SK-N-SH (cell line): ENCODE measurements around the gene LAIR2. TPM values are rescaled to one million over a fixed set of nuclear protein-coding genes. Genes with fewer than 3 reads are reported as not detected.
A peak's percentile ranks its signal among the peaks of the same experiment; 100 is the strongest.

ENCODE experiments used
- CTCF ChIA-PET: fragments of 300-600, 350-600 bp; formaldehyde crosslinking; extraction: SDS; loops from one replicate; lab custom pipeline; 2021; lab: Yijun Ruan, JAX
- POLR2A ChIA-PET: fragments of 350-600 bp; sonication (Branson Sonifier 250); formaldehyde crosslinking; extraction: SDS; loops from one replicate; lab custom pipeline; 2020; ENCODE audit warnings: antibody characterized with exemption, inconsistent platforms; lab: Yijun Ruan, JAX
- DNase-seq: peaks from one replicate; pipeline ENCODE4 v3.0.0; 2012
- H2AFZ ChIP-seq: fragments of 200-600 bp; sonication (generic); 2 replicates; pipeline ENCODE4 v1.8.1; 2016; ENCODE audit warnings: antibody characterized with exemption, mild to moderate bottlenecking, low read depth
- H3F3A ChIP-seq: fragments of 200-600 bp; sonication (generic); replicated peaks from 2 replicates; pipeline ENCODE3; 2016; ENCODE audit warnings: antibody characterized with exemption, mild to moderate bottlenecking; ENCODE audit not compliant: insufficient read depth
- H3K27ac ChIP-seq, 2 experiments: fragments of 200-500 bp in 1 of 2; fragments of 200-600 bp in 1 of 2; sonication (Bioruptor generic) in 1 of 2; sonication (generic), shearing (Covaris generic) in 1 of 2; 2 replicates each; pipeline versions ENCODE4 v1.5.1 to v1.6.1; 2014 to 2016; ENCODE audit warnings: low read depth in 2 of 2, inconsistent platforms in 1 of 2, low read length in 1 of 2, mild to moderate bottlenecking in 1 of 2, mixed read lengths in 1 of 2
- H3K27me3 ChIP-seq: fragments of 200-600 bp; sonication (generic), shearing (Covaris generic); 2 replicates; pipeline ENCODE4 v1.6.1; 2016; ENCODE audit warnings: mixed run types; ENCODE audit not compliant: insufficient read depth
- H3K36me3 ChIP-seq, 2 experiments: fragments of 200-500 bp in 1 of 2; fragments of 200-600 bp in 1 of 2; sonication (Bioruptor generic) in 1 of 2; sonication (generic) in 1 of 2; replicated peaks in 1 of 2; 2 replicates each; pipeline versions ENCODE3 to v1.5.1; 2014 to 2016; ENCODE audit warnings: low read length in 1 of 2, mild to moderate bottlenecking in 1 of 2; ENCODE audit not compliant: insufficient read depth in 2 of 2, control insufficient read depth in 1 of 2
- H3K4me1 ChIP-seq, 2 experiments: fragments of 200-500 bp in 1 of 2; fragments of 200-600 bp in 1 of 2; sonication (Bioruptor generic) in 1 of 2; sonication (generic), shearing (Covaris generic) in 1 of 2; 2 replicates each; pipeline versions ENCODE4 v1.5.1 to v1.6.1; 2014 to 2016; ENCODE audit warnings: low read depth in 1 of 2, low read length in 1 of 2, mixed run types in 1 of 2; ENCODE audit not compliant: insufficient read depth in 2 of 2, control insufficient read depth in 1 of 2
- H3K4me2 ChIP-seq: fragments of 200-600 bp; sonication (generic), shearing (Covaris generic); 2 replicates; pipeline ENCODE4 v1.6.1; 2017; ENCODE audit warnings: mixed run types
- H3K4me3 ChIP-seq, 2 experiments: fragments of 200-500 bp in 1 of 2; fragments of 200-600 bp in 1 of 2; sonication (Bioruptor generic) in 1 of 2; sonication (generic), shearing (Covaris generic) in 1 of 2; 2 replicates each; pipeline versions ENCODE4 v1.5.1 to v1.8.1; 2014 to 2016; ENCODE audit warnings: low read depth in 2 of 2, inconsistent platforms in 1 of 2, low read length in 1 of 2, mild to moderate bottlenecking in 1 of 2, mixed read lengths in 1 of 2, moderate library complexity in 1 of 2
- H3K79me2 ChIP-seq: fragments of 200-600 bp; sonication (generic); 2 replicates; pipeline ENCODE4 v1.8.1; 2017; ENCODE audit warnings: mild to moderate bottlenecking; ENCODE audit not compliant: insufficient read depth
- H3K9ac ChIP-seq: fragments of 200-600 bp; sonication (generic); 2 replicates; pipeline ENCODE4 v1.6.1; 2017; ENCODE audit warnings: mixed run types
- H3K9me2 ChIP-seq: fragments of 200-600 bp; sonication (generic); 2 replicates; pipeline ENCODE4 v1.6.1; 2017; ENCODE audit warnings: mixed run types
- H3K9me3 ChIP-seq: fragments of 200-600 bp; sonication (generic); 2 replicates; pipeline ENCODE4 v1.6.1; 2017; ENCODE audit warnings: mixed run types, mild to moderate bottlenecking, moderate library complexity
- H4K20me1 ChIP-seq: fragments of 200-600 bp; sonication (generic); 2 replicates; pipeline ENCODE4 v1.6.1; 2017; ENCODE audit warnings: mild to moderate bottlenecking, mixed run types; ENCODE audit not compliant: insufficient read depth
- ELF1 ChIP-seq: IDR thresholded peaks from 2 replicates; pipeline ENCODE4 v1.4.0; 2012
- EZH2phosphoT487 ChIP-seq: fragments of 200-600 bp; sonication (generic); IDR thresholded peaks from 2 replicates; pipeline ENCODE4 v1.6.1; 2017; ENCODE audit warnings: low read depth, mixed run types, mild to moderate bottlenecking, antibody characterized with exemption, moderate library complexity, borderline replicate concordance
- FOXJ3 ChIP-seq: sonication (generic); formaldehyde crosslinking; IDR thresholded peaks from 2 replicates; pipeline ENCODE4 v1.5.1; 2020; ENCODE audit warnings: mild to moderate bottlenecking, missing genetic modification reagents
- FOXM1 ChIP-seq: IDR thresholded peaks from 2 replicates; pipeline ENCODE4 v1.4.0; 2012; ENCODE audit warnings: low read depth, mild to moderate bottlenecking
- GABPA ChIP-seq: IDR thresholded peaks from 2 replicates; pipeline ENCODE4 v1.4.0; 2012; ENCODE audit warnings: low read depth, mild to moderate bottlenecking
- MEF2A ChIP-seq: IDR thresholded peaks from 2 replicates; pipeline ENCODE4 v1.4.0; 2012; ENCODE audit warnings: low read depth, borderline replicate concordance
- NRF1 ChIP-seq: IDR thresholded peaks from 2 replicates; pipeline ENCODE4 v1.6.1; 2012; ENCODE audit warnings: low read depth, mild to moderate bottlenecking, low read length
- PBX3 ChIP-seq: IDR thresholded peaks from 2 replicates; pipeline ENCODE4; 2012
- POLR2AphosphoS5 ChIP-seq: IDR thresholded peaks from 2 replicates; pipeline ENCODE4 v1.6.1; 2012; ENCODE audit warnings: low read depth, low read length
- RAD21 ChIP-seq: IDR thresholded peaks from 2 replicates; pipeline ENCODE4 v1.6.1; 2012; ENCODE audit warnings: mild to moderate bottlenecking, low read length
- RFX5 ChIP-seq: IDR thresholded peaks from 2 replicates; pipeline ENCODE4 v1.6.1; 2012; ENCODE audit warnings: mild to moderate bottlenecking, improper control_type of control experiment, low read length
- RXRA ChIP-seq: IDR thresholded peaks from 2 replicates; pipeline ENCODE4 v1.4.0; 2012; ENCODE audit warnings: low read depth, mild to moderate bottlenecking, borderline replicate concordance
- SIN3A ChIP-seq: IDR thresholded peaks from 2 replicates; pipeline ENCODE4 v1.6.1; 2012; ENCODE audit warnings: low read depth, mild to moderate bottlenecking, low read length, moderate library complexity, borderline replicate concordance
- SMC3 ChIP-seq: IDR thresholded peaks from 2 replicates; pipeline ENCODE4 v1.6.1; 2012; ENCODE audit warnings: low read depth, low read length, improper control_type of control experiment
- TEAD4 ChIP-seq: IDR thresholded peaks from 2 replicates; pipeline ENCODE4 v1.4.0; 2012; ENCODE audit warnings: mild to moderate bottlenecking, borderline replicate concordance; ENCODE audit not compliant: insufficient read depth
- USF1 ChIP-seq: IDR thresholded peaks from 2 replicates; pipeline ENCODE4 v1.4.0; 2012; ENCODE audit warnings: low read depth, borderline replicate concordance
- WGBS: methylation state at CpG from one replicate; pipeline ENCODE4 v1.1.6; 2017; ENCODE audit warnings: low lambda C conversion rate; 5-methylcytosine and 5-hydroxymethylcytosine counted together
- polyA plus RNA-seq, 3 experiments: library from polyadenylated mRNA; depleted of rRNA; stranded (reverse); fragments of >200 nt; gene quantifications; 2 replicates each; pipeline ENCODE4 v1.2.3, GENCODE V29; 2012
- TF ChIP-seq, protein P1 (sequence below): fragments of 150-350 bp; IDR thresholded peaks from 2 replicates; pipeline ENCODE4 v1.6.1; 2017; ENCODE audit warnings: antibody characterized with exemption, low read length, low read depth, borderline replicate concordance
- TF ChIP-seq, protein P2 (sequence below): fragments of 200-600 bp; sonication (generic); IDR thresholded peaks from 2 replicates; pipeline ENCODE4 v1.6.1; 2017; ENCODE audit warnings: antibody characterized with exemption, mild to moderate bottlenecking, moderate library complexity

The LAIR2 gene
- polyA plus RNA-seq, 1 of the 3 experiments (the other 2 are of a cell fraction) = not detected

DNA sequence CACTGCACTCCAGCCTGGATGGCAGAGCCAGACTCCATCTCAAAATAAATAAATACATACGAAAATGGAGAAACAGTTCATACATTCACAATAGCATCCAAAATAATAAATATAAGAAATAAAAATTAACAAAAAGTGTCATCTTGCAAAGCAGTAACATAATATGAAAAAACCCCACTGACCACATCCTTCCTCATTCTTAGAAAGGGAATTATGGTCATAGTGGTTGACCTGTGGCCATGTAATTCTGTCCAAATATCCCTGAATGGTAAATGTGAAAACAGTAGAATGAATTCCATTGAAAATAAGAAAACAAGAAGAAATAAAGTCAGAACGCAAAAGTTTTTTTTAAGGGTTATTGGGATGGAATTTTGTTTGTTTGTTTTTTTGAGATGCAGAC lies 22.6 kb upstream of the LAIR2 start:
- no peaks in the 10 kb centered on the region for H3K9me2 ChIP-seq
- H3K9me3 ChIP-seq = no peaks in the 10 kb centered on the region
- no peaks in the 10 kb centered on the region for H3K36me3 ChIP-seq
- no peak overlapping the region for H3K4me3 ChIP-seq
- peaks cover 60% of the 10 kb centered on the region for H3K27me3 ChIP-seq
- CTCF ChIA-PET = interaction anchor here (1.1 to 3.0 kb wide), 8 partner anchors 10 to 686 kb away, joined by 3 to 13 read pairs (median 5); no protein-coding TSS in a partner anchor
- H3K4me1 ChIP-seq = no peaks in the 10 kb centered on the region
- DNase-seq = no peak
- TF ChIP-seq NRF1 (no peak), PBX3 (no peak), FOXJ3 (no peak), TEAD4 (no peak), ELF1 (no peak)
- H3K79me2 ChIP-seq = no peaks in the 10 kb centered on the region
- POLR2A ChIA-PET = no interaction called here
- no peaks in the 10 kb centered on the region for H4K20me1 ChIP-seq
- 27% methylated on average over 2 of the region's 2 CpGs for WGBS
- no peak overlapping the region for H3K27ac ChIP-seq
- no peak overlapping the region for H2AFZ ChIP-seq
- peaks cover 14% of the 10 kb centered on the region for H3F3A ChIP-seq
- H3K9ac ChIP-seq = no peak overlapping the region
- no peak overlapping the region for H3K4me2 ChIP-seq

DNA sequence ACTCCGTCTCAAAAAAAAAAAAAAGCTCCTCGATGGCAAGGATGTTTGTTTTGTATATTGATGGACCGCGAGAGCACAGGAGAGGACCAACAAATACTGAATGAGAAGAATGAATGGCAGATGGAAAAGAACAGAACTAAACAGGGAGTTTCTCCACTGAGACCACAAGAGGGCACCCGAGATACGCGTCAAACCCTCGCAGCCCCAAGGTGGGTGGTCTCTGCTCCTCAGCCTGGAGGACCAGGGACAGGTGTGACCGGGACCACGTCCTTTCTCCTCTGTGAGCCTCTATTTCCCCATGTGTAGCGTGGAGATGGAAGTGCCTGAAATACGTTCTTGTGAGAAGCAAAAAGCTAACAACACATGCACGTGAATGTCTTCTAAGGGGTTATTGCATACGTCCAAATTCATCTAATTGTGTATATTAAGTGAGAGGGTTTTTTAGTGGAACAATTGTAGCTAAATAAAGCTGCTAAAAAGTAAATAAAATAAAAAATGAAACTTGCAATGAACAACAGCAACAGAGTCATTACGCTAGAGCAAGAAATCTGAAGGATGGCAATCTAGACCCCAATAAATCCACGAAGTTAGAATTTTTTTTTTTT lies 21.2 kb upstream of the LAIR2 start:
- POLR2A ChIA-PET = no interaction called here

More for the DNA sequence above, 21.2 kb upstream of the LAIR2 start:
- TF ChIP-seq SIN3A (no peak), RFX5 (no peak), GABPA (no peak), PBX3 (no peak), USF1 (no peak), FOXJ3 (no peak), RXRA (no peak), RAD21 (peak; percentile 58), FOXM1 (no peak), POLR2AphosphoS5 (no peak), SMC3 (peak; percentile 24; the same call in 1 of the 2 replicates), EZH2phosphoT487 (no peak), MEF2A (no peak)
- TF ChIP-seq, protein P1, sequence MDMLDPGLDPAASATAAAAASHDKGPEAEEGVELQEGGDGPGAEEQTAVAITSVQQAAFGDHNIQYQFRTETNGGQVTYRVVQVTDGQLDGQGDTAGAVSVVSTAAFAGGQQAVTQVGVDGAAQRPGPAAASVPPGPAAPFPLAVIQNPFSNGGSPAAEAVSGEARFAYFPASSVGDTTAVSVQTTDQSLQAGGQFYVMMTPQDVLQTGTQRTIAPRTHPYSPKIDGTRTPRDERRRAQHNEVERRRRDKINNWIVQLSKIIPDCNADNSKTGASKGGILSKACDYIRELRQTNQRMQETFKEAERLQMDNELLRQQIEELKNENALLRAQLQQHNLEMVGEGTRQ = no peak
- TF ChIP-seq, protein P2, sequence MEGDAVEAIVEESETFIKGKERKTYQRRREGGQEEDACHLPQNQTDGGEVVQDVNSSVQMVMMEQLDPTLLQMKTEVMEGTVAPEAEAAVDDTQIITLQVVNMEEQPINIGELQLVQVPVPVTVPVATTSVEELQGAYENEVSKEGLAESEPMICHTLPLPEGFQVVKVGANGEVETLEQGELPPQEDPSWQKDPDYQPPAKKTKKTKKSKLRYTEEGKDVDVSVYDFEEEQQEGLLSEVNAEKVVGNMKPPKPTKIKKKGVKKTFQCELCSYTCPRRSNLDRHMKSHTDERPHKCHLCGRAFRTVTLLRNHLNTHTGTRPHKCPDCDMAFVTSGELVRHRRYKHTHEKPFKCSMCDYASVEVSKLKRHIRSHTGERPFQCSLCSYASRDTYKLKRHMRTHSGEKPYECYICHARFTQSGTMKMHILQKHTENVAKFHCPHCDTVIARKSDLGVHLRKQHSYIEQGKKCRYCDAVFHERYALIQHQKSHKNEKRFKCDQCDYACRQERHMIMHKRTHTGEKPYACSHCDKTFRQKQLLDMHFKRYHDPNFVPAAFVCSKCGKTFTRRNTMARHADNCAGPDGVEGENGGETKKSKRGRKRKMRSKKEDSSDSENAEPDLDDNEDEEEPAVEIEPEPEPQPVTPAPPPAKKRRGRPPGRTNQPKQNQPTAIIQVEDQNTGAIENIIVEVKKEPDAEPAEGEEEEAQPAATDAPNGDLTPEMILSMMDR = peak; percentile 70
- no peaks in the 10 kb centered on the region for H3K36me3 ChIP-seq
- peak overlapping the region in 1 of 2 experiments; percentile 11; a peak in 1 of 4 replicates for H3K4me3 ChIP-seq
- no peaks in the 10 kb centered on the region for H3K79me2 ChIP-seq
- peaks cover 60% of the 10 kb centered on the region for H3K27me3 ChIP-seq
- 0 out of 2 replicates have a peak overlapping the region, but pooled peaks have one; percentile 51 for H3K4me2 ChIP-seq
- peak; percentile 65 for DNase-seq
- H2AFZ ChIP-seq = no peak overlapping the region
- WGBS = 10% methylated on average over 16 of the region's 16 CpGs
- H3K9me3 ChIP-seq = no peaks in the 10 kb centered on the region
- CTCF ChIA-PET = interaction anchor here (0.7 to 3.0 kb wide), 22 partner anchors 8 to 1305 kb away, joined by 3 to 13 read pairs (median 4); partner anchors contain the start of genes CDC42EP5 and LENG9
- no peaks in the 10 kb centered on the region for H4K20me1 ChIP-seq
- peaks cover 14% of the 10 kb centered on the region for H3F3A ChIP-seq
- H3K4me1 ChIP-seq = no peaks in the 10 kb centered on the region
- no peak overlapping the region for H3K9ac ChIP-seq
- no peaks in the 10 kb centered on the region for H3K9me2 ChIP-seq
- H3K27ac ChIP-seq = no peak overlapping the region
